HG02678 (cell line): ENCODE data around the gene MAP3K5.

ENCODE experiments used
- ATAC-seq: cut with Tn5 transposase; IDR thresholded peaks from one replicate; pipeline ENCODE4 v1.9.1; 2021; ENCODE audit warnings: mild to moderate bottlenecking, moderate library complexity; ENCODE audit not compliant: unreplicated experiment

Gene MAP3K5

DNA sequence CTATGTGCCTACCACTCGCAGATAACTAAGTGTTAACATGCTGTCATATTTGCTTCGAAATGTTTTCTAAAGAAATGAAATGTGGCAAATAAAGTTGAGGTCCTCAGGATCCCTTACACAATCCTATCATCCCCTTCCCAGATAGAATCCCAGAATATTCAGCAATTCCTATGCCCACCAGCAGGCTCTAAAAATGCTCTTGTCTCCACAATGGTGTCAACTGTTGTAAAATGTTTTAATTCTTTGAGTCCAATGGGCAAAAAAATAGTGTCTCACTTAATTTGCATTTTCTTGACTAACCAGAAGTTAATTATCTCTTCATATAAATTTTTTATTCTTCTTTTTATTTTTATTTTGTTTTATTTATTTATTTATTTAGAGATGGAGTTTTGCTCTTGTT is 138.2 kb downstream of the MAP3K5 start:
- ATAC-seq: no peak

DNA sequence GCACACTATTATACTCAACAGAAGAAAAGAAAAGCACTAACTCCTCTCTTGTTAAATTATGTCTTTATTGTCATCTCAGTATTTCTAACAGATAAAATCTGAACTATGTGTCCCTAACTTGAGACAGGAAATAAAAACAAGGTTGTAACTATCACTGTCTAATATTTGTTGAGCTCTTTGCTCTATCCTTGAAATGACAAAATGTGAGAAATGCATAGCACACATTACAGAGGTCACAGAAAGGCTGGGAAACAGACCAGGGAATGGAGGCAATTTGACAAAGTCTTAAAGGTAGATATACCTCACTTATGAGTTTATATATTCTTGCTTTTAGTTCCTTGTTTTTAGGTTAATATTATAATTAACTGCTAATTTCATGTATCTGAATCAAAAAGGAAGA is 139.6 kb downstream of the MAP3K5 start:
- no peak for ATAC-seq

DNA sequence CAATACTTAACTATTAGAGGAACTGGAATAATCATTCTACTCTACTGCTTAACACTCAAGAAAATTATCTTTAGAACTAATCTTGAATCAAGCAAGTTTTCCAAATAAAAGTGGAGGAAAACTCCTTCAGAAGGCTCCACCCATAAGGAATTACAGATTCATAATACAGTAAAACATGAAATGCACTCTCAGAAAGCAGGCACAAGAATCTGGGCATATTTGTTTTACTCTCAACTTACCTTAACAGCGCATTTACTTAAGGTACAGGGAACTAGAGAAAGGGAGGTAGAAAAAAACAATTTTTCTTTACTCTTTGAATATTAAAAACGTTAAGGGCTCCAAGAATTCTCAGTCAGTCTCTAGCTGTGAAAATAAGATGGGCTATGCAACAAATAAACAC is 140.3 kb downstream of the MAP3K5 start:
- no peak for ATAC-seq

DNA sequence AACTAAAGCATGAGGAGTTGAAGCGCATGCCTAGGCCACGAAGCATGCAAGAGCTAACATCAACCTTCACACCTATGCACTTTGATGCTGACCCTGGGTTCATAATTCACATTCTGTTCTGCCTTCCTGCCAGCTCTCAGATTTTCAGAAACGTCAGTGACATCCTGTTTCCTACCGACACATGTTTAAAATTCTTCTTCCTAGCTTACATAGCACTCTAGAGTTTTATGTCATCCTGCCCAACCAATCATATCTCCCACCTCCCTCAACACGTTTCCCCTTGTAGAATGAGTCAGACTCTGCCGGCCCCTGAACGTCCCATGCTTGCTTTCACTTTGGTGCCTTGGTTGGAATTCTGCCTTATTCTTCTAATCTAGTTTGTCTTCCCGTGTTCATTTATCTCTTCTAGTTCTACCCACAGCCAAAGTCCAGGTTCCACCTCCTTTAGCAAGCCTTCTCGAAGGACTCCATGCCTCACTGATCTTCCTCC is 144.9 kb downstream of the MAP3K5 start:
- ATAC-seq: peak; percentile 71

DNA sequence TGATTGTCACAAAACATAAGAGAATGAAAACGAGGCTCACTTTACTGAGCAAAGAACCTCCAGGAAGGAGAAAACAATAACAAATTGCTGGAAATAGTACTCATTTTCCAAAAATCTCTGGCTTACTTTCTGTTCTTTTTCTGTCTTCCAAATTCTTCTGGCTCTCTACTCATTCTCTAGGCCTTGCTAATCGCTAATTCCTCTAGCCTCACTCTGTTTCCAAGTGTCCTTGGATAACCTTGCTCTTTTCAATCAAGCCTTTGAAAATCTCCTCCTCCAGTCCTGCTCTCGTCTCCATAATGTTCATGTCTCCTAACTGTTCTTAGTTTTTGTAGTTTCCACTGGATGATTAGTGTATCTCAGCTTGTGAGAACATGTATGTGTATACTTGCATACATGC is 145.9 kb downstream of the MAP3K5 start:
- no peak for ATAC-seq

DNA sequence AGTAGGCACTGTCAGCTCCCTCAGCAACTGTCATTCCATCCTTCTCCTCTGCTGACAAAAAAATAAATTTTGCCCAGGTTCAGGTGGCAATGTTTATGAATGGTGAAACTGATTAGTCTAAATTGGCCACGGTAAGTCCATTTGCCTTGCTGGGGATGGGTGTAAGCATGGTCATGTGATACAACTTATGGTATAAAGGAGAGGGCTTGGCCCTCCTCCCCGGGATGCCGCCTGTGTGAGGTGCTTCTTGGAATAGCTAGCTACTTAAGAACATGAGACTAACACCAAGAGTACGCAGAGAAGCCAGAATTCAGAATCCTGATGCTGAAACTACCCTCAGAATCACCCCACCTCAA is 147.7 kb downstream of the MAP3K5 start:
- no peak for ATAC-seq

DNA sequence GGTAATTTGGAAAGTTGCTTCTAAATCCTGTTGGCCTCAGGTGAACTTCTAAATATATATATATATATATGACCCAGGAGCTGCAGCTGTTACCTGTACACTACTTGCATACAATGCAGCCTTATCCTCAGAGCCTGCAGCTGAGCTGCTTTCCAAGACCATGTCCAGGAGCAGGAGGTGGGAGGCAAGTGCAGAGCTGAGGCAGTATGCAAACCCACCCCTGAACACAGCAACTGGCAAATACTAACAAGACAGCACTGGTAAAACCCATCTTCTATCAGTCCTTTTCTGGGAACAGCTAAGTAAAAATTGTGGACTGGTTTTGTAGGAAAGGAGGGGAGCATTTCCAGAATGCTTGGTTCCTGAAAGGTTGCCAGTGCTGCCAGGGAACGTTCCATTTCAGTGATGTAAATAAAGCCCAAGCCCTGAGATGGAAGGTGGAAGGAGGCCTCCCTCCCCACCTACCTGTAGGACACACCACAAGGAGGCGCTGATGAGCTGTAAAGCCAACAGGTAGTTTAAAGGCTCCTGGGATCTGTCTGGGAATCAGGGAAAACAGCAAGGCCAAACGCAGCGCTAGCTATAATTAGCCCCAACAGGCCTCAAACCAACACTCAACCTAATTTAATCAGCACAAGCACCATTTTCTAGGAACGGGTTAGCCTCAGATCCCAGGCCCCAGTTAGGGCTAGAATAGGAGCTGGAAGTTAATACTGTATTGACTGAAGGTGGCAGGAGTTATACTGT is 148.3 kb downstream of the MAP3K5 start:
- ATAC-seq: peak; percentile 63

DNA sequence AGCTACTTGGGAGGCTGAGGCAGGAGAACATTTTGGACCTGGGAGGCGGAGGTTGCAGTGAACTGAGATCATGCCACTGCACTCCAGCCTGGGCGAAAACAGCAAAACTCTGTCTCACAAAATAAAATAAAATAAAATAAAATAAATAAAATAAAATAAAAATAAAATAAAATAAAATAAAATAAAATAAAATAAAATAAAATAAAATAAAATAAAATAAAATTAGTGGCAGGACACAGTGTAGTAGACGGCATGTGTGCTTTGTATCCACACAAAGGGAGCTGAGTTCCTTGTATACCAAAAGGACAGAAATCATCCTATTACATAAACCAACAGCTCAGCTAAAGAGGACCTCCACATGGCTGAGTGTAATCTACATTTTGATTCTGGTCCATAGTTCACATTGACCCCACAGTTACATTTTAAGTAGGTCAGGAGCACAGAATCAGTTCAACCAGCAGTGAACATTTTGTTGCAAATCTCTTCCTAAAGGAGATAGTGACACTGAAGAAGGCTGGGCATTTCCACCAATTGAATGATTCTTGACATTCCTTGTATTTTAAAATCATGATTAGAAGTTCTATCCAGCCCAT is 150.3 kb downstream of the MAP3K5 start:
- ATAC-seq: no peak

DNA sequence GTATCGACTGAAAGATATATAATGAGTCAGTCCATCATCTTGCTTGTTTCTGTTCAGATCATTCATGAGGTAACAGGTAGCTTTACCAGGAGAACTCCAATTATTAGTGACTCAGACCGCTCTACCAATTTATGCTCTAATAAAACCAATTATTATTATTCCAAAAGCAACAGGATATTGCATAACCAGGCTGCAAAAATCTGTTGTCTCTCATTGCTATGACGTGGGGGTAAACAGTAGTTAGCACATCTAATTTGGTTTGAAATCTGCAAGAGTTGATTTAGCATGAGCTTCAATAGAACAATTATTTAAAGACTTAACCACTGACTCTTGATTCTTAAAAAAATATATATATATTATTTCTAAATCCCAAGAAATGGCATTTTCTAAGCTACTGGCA is 151.1 kb downstream of the MAP3K5 start:
- ATAC-seq: no peak

DNA sequence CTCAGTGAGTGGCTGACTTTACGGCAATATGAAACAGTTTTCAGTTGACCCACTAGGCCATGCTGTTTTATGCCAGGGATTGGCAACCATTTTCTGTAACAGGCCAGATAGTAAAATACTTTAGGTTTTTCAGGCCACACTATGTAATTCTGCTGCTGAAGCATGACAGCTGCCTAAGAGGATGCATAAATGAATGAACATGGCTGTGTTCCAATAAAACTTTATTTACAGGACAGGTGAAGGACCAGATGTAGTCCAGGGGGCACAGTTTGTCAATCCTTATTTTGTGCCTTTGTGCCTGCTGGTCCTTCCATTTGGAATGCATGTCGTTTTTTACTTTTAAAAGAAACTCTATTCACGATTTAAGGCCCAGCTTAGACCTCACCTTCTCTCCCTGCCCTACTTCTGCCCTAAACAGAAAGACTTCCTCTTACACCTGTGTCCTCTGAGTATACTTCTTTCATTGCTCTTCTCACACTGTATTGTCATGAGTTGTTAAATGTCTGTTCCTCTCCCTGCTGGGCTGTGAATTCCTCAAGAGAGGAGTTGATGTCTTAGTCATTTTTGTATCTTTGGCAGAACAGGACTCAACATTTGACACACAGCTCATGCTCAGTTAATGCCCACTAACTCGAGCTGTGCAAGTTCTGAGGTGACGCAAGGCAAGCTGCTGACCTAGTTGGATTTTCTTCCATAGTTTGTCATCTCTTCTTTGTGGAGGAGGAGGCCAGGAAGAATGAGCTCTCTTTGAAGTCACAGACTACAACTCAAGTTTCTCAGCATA is 152.0 kb downstream of the MAP3K5 start:
- ATAC-seq: no peak

DNA sequence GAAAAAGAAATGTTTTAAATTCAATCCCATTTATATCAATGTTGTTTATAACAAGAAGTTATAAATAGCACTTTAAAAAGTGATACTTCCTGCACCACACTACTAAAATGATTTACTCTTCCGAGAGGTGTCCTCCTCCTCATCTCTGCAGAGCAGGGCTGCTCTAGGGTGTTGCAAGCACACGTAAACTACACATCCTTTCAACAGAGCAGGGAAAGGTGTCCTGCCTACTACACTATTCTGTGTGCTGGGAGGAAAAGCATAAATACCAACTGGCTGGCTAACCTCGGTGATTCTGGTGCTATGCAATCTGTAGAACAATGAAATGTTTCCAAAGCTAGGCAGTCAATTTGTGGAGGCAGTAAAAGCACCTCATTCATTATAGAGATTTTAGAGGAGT is 152.6 kb downstream of the MAP3K5 start:
- no peak for ATAC-seq

DNA sequence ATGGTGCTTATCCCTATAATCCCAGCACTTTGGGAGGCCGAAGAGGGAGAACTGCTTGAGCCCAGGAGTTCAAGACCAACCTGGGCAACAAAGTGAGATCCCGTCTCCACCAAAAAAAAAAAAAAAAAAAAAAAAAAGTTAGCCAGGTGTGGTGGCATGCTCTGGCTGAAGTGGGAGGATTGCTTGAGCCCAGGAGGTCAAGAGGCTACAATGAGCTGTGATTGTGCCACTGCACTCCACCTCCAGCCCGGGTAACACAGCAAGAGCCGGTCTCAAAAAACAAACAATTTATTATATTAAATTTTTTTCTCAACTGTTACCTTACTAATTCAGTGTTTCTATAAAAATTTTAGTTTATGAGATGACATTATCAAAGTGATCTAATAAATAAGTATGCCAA is 156.7 kb downstream of the MAP3K5 start:
- ATAC-seq: no peak

DNA sequence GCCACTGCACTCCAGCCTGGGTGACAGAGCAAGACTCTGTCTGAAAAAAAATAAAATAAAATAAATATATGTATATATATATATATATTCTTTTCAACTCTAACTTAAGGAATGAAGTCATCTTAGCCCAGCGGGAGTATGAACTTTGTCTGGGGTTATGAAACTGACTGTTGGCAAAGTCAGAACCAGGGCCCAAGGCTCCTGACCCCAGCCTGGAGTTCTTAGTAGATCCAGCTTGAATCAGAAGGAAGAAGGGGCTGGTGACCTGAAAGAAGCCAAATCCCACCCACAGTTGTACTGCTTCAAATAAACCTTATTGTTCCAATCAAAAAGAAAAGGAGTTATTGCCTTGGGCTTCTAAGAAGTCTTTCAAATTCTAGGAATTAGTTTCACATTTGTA is 158.9 kb downstream of the MAP3K5 start:
- no peak for ATAC-seq

DNA sequence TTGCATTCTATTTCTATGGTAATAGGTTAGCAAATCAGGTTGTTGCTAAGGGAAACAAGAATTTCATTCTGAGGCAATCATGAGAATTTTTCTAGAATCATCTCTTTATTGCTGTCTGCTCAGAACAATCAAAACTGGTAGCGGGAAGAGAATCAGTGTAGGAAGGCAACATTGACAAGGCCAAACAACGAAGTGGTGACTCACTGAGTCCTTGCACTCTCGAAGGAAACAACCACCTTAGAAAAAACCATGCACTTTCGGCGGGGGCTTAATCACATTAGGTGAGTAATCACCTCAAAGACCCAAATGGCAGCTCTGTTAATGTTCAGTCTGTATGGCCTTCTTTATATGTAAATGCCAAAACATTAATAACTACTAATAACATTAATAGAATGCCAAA is 163.3 kb downstream of the MAP3K5 start:
- no peak for ATAC-seq

DNA sequence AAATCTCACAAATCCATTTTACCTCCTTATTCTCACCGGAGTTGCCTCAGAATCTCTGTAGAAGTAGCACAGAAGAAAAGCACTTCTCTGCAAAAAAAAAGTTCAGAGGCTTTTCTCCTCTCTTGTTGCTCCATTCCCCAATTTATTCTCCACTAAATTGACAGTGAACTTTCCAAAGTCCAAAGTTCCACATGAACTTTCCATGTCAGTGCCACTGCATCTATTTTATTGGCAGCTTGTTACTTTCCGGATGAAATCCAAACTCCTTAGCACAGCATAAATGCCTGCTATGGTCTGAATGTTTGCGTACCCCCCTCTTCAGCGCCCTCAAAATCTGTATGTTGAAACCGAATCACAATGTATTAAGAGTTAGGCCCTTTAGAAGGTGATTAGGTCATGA is 165.1 kb downstream of the MAP3K5 start:
- ATAC-seq: no peak

DNA sequence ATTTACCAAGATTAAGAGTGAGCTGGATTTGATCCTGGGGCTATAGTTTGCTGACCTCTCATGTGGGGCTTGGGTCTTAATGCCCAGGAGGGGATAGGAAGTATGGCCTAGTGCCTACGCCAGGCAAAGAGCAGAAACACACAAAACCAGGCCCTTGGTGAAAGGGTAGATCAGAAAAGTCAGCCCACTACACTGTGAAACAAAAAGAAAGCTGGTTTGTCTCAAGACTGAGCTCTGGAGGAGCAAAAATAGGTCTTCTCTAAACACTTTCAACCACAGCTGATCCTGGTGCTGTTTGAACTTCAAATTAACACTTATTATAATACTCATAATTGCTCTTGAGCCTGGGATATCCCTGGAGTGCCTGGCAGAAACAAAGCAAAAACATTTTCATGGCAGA is 167.0 kb downstream of the MAP3K5 start:
- no peak for ATAC-seq

DNA sequence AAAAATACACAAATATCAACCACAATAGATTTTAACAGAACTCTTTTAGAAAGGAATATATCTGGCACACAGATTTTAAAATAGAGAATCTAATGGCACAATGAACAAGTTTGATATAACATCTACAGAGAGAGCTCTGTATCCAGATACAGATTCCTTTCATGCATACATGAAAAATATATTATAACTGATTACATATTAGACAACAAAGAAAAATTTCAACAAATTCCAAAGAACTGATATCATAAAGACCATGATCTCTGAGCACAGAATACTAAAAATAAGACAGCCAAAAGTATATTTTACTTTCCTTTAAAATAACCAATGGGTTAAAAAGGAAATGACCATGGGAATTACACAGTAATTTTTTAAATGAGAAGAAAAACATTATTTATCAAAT is 167.9 kb downstream of the MAP3K5 start:
- no peak for ATAC-seq

DNA sequence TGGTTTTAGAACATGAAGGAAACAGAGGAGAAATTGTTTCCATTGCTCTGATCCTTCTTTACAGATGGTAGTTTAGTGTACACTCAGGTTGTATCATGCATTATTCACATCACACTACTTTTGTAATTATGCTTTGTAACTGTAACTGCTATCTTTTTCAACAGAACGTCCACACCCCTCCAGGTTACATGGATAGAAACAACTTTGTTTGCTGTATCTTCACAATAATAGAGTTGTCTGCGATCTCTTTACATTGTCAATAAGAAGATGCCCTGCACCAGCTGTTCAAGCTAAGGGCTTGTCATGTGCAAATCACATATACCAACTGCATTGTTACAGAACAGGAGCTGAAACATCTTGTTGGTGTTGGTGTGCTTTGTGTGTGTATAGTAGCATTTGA is 174.2 kb downstream of the MAP3K5 start:
- no peak for ATAC-seq

DNA sequence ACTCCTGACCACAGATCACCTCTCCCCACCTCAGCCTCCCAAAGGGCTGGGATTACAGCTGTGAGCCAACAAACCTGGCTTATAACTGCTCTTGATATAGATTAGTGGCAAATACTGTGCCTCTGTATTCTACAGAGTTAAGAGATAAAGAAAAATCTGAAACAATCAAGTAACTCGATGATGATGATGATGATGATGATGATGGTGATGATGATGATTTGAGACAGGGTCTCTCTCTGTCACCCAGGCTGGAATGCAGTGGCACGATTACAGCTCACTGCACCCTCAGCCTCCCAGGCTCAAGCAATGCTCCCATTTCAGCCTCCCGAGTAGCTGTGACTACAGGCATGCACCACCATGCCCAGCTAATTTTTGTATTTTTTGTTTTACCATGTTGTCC is 175.8 kb downstream of the MAP3K5 start:
- no peak for ATAC-seq

DNA sequence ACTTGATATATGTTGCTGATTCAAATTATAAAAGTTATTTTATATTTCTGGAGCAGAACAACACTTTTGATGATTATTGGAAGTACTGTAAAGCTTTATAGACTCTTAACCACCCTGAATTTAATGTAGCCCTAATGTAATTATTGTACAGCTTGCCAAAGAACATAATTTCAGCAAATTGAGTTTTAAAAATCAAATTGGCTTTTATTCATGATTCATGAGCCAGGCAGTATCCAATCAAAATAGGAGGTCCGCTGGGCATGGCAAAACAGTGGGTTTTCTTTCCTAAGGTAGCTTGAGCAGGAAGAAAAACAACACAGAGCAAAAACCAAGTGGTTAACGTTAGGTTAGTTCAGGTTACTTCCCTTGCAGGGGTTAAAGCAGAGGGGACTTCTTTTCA is 177.3 kb downstream of the MAP3K5 start:
- ATAC-seq: no peak

DNA sequence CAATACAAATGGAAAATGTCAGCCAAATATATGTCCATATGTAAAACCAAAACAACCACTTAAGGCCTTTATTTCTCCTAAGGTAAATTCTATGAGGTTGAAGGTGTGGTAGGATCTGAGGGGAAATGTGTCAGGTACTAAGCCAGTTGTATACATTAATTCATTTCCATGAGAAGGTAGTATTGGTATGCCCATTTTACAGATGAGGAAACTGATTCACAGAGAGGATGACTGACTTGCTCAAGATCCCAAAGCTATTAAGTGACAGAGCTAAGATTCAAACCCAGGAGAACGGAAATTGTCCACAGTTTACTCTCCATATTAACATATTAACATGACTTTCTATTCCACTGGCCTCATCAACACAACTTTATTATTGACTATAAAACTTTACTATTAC is 177.9 kb downstream of the MAP3K5 start:
- no peak for ATAC-seq

DNA sequence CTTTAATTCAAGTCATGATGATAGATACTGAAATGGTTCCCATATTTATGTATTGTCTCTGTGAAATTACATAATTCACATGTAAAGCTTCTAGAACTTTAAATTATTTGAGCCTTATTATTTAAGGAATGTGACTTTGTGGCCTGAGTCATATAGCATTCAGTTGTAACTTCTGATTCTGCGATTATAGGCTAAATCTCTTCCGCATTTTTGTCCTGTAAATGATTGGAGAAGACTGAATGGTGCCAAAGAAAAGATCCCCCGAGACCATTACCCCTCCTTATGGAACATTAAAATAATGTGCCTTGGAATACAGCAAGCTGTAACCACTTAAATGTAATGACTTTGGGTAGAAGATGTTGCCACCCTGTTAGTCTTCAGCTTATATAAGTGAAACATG is 178.8 kb downstream of the MAP3K5 start:
- no peak for ATAC-seq
